AG04450 (cell line): ENCODE measurements around the gene CPA1. TPM values are rescaled to one million over a fixed set of nuclear protein-coding genes. Genes with fewer than 3 reads are reported as not detected.

Experiments used
- CTCF ChIA-PET: fragments of 300-600, 350-600 bp; formaldehyde crosslinking; extraction: SDS; loops from one replicate; lab custom pipeline; 2022; ENCODE audit warnings: antibody characterized with exemption, inconsistent platforms; lab: Charles Lee
- POLR2A ChIA-PET: fragments of 350-600 bp; formaldehyde crosslinking; extraction: SDS; loops from one replicate; lab custom pipeline; 2021; ENCODE audit warnings: antibody characterized with exemption, inconsistent platforms; lab: Yijun Ruan, JAX
- DNase-seq: peaks from one replicate; pipeline ENCODE4 v3.0.0-alpha.2; 2011; ENCODE audit warnings: low read depth, low spot score
- H3K27ac ChIP-seq: one replicate; pipeline ENCODE4 v1.5.1; 2012; ENCODE audit warnings: low read depth, low read length, control low read depth
- H3K27me3 ChIP-seq: one replicate; pipeline ENCODE4 v1.6.0; 2012; ENCODE audit warnings: low read length; ENCODE audit not compliant: control insufficient read depth, insufficient read depth
- H3K4me3 ChIP-seq: 2 replicates; pipeline ENCODE4 v1.5.1; 2011; ENCODE audit warnings: mild to moderate bottlenecking, low read depth, low read length, control low read depth
- H3K9me3 ChIP-seq: 2 replicates; pipeline ENCODE4 v1.5.1; 2012; ENCODE audit warnings: low read length; ENCODE audit not compliant: control insufficient read depth, insufficient read depth
- CTCF ChIP-seq: IDR thresholded peaks from 2 replicates; pipeline ENCODE4 v1.5.1; 2011; ENCODE audit warnings: low read depth, low read length, control low read depth, inconsistent platforms
- polyA plus RNA-seq: library from polyadenylated mRNA; depleted of rRNA; stranded (reverse); fragments of >200 nt; gene quantifications from 2 replicates; pipeline ENCODE4 v1.2.3, GENCODE V29; 2011

The CPA1 gene
- polyA plus RNA-seq, 1 experiment, result 0.07 TPM

- no peak for DNase-seq
- Histone ChIP-seq H3K9me3 (no peaks in the 10 kb centered on the region), H3K27me3 (no peaks in the 10 kb centered on the region), H3K27ac (no peak overlapping the region), H3K4me3 (peak overlapping the region; percentile 41; the same call in 1 of the 2 replicates)
- ChIA-PET CTCF (no interaction called here), POLR2A (interaction anchor here (0.6 to 1.5 kb wide), 4 partner anchors 11 to 127 kb away, joined by 3 to 7 read pairs (median 4); partner anchors contain the start of gene CEP41)
- no peak for TF ChIP-seq CTCF
Measured at GRCh38 chr7:130430115-130430514, 49.8 kb downstream of the CPA1 start.

- H3K4me3 ChIP-seq, result peak overlapping the region; percentile 41
- peak; percentile 68 for DNase-seq
- TF ChIP-seq CTCF, result no peak
- ChIA-PET POLR2A (interaction anchor here (0.6 to 1.5 kb wide), 4 partner anchors 10 to 126 kb away, joined by 3 to 7 read pairs (median 4); partner anchors contain the start of gene CEP41), CTCF (no interaction called here)
- H3K9me3 ChIP-seq, result no peaks in the 10 kb centered on the region
- H3K27me3 ChIP-seq, result no peaks in the 10 kb centered on the region
- peak overlapping the region; percentile 86 for H3K27ac ChIP-seq
Measured at GRCh38 chr7:130430841-130431666, 50.8 kb downstream of the CPA1 start.

- no peak for DNase-seq
- TF ChIP-seq CTCF, result no peak
- Histone ChIP-seq H3K27ac (no peak overlapping the region), H3K9me3 (no peaks in the 10 kb centered on the region), H3K27me3 (no peaks in the 10 kb centered on the region), H3K4me3 (no peak overlapping the region)
- POLR2A ChIA-PET, result interaction anchor here (0.6 kb wide), 1 partner anchor 142 kb away, joined by 3 read pairs; no protein-coding TSS in a partner anchor
- CTCF ChIA-PET, result interaction anchor here (0.6 kb wide), 1 partner anchor 1512 kb away, joined by 3 read pairs; no protein-coding TSS in a partner anchor
Measured at GRCh38 chr7:130432886-130433285, 52.6 kb downstream of the CPA1 start.

GRCh38 chr7:130433301-130433700 lies 53.0 kb downstream of the CPA1 start:
- no peak for DNase-seq
- ChIA-PET POLR2A (no interaction called here), CTCF (interaction anchor here (0.6 kb wide), 1 partner anchor 1512 kb away, joined by 3 read pairs; no protein-coding TSS in a partner anchor)
- Histone ChIP-seq H3K4me3 (no peak overlapping the region), H3K27ac (no peak overlapping the region), H3K9me3 (no peaks in the 10 kb centered on the region), H3K27me3 (no peaks in the 10 kb centered on the region)
- TF ChIP-seq CTCF, result no peak

- ChIA-PET POLR2A (no interaction called here), CTCF (no interaction called here)
- no peaks in the 10 kb centered on the region for H3K27me3 ChIP-seq
- no peak overlapping the region for H3K4me3 ChIP-seq
- H3K9me3 ChIP-seq, result no peaks in the 10 kb centered on the region; the same call in 1 of the 2 replicates
- TF ChIP-seq CTCF, result no peak
- no peak for DNase-seq
- no peak overlapping the region for H3K27ac ChIP-seq
Measured at GRCh38 chr7:130435311-130435854, 55.1 kb downstream of the CPA1 start.
